SW 1271 (cell line): ENCODE data around the gene GRAMD1B.

Source experiments
- DNase-seq, 2 experiments: peaks; one replicate each; lab custom pipeline; 2025; lab: John Stamatoyannopoulos, UW

Gene GRAMD1B

GRCh38 chr11:123429913-123430720 is at the start of gene GRAMD1B:
TSS of gene GRAMD1B (plus strand) at chr11:123430269. CDS start at chr11:123430793, 524 bp downstream.
- DNase-seq, result no peak

- DNase-seq, result no peak
Measured at GRCh38 chr11:123381149-123381548, 48.9 kb upstream of the GRAMD1B start.

GRCh38 chr11:123381817-123382554 is 48.1 kb upstream of the GRAMD1B start:
- no peak for DNase-seq

GRCh38 chr11:123382555-123383074 is 47.5 kb upstream of the GRAMD1B start:
- DNase-seq, result no peak

DNA sequence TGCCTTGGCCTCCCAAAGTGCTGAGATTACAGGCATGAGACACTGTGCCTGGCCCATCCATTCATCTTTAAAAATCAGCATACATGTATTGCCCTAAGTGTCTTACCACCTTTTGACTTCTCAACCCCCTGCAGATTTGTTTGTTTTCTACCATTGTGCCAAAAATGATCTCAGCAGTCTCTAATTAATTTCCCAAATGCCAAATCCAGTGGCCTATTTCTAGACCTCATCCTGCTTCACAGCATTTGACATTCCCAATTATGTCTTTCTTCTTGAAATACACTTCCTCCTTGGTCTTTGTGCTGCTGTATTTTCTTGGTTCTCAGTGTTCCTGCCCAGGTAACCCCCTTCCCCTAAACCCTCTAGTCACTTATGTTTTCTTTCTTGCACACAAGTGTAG is 46.0 kb upstream of the GRAMD1B start:
- no peak for DNase-seq

- no peak for DNase-seq
Measured at GRCh38 chr11:123386796-123387510, 43.1 kb upstream of the GRAMD1B start.

DNA sequence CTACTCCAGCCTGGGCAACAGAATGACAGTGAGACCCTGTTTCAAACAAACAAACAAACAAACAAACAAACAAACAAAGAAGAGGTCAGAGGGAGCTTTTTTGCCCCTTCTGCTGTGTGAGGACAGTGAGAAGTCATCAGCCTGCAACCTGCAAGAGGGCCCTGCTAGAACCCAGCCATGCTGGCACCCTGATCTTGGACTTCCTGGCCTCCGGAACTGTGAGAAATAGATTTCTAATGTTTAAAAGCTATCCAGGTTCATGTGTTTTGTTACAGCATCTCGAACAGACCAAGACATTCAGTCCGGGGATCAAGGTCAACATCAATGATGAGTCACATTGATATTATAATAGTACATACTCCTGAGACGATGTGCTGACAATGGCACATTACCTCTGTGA is 41.4 kb upstream of the GRAMD1B start:
- DNase-seq, result no peak

DNA sequence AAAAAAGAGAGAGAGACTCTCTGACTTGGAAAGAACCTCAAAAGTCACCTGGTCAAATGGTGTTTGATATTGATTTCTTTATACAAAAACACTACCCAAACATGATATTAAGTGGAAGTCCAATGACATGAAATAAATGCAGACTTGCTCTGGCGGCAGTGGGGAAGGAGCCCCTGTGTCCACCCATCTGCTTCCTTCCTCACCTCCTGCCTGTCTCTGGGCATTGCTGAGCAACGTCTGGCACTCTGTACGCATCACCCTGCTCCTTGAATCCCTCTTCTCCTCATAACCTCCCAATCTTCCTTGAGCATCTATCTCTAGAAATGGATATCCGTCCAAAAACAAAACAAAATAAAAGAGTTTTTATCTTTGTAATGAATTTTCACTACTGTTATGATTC is 39.9 kb upstream of the GRAMD1B start:
- no peak for DNase-seq

DNA sequence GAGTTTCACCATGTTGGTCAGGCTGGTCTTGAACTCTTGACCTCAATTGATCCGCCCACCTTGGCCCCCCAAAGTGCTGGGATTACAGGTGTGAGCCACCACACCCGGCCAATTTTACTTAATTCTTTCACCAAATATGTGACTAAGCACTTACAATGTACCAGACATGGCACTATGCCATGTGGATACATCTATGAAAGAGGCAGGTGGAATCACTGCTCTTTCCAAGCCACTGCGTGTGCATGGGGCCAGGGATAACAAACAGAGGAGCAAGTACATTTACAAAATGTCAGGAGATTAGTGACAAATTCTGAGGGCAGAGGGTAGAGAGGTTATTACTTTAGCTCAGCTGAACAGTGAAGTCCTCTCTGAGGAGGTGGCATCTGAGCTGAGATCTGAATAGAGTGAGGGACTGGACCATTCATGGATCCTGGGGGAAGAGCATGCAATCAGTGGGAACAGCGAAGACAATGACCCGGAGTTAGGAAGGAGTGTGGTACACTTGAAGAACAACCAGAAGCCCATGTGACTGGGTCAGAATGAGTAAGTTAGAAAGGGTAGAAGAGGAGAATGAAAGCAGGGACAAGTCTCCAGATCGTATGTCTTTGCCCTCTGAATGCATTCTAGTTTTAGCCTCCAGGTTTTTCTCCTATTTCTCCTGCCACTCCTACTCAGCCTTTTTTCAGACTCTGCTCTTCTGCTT is 38.3 kb upstream of the GRAMD1B start:
- no peak for DNase-seq

DNA sequence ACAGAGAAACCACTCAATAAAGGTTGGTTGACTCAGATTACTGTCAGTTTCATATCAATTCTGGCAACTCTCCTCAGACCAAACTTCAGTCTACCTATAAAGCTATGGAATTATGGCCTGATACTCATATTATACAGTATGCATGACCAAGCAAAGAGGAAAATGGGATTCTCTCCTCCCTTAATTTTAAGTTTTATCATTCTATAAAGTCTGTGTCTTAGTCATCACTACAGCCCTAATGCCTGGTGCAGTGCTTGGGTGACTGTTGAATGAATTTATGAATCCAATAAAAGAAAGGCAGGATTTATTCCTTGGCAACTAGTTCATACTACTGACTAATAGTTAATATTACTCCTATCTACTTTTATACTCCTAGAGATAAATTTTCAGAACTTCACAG is 37.6 kb upstream of the GRAMD1B start:
- no peak for DNase-seq

DNA sequence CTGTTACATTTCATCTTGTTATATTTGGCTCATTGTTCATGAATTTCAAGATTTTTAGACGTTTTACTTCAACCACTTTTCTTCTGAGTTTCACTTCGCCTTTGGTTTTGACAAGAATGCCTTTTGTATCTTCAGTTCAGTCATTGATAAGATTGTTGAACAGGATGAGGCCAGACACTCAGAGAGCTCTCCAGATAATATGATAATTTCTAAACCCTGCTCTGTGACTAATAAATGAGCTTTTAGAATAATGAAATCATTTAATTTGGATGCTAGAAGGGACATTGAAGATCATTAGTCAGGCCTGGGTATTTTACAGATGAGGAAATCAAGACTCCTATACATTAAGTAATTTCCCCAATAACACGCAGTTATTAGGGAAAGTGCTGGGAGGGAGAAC is 37.2 kb upstream of the GRAMD1B start:
- no peak for DNase-seq

DNA sequence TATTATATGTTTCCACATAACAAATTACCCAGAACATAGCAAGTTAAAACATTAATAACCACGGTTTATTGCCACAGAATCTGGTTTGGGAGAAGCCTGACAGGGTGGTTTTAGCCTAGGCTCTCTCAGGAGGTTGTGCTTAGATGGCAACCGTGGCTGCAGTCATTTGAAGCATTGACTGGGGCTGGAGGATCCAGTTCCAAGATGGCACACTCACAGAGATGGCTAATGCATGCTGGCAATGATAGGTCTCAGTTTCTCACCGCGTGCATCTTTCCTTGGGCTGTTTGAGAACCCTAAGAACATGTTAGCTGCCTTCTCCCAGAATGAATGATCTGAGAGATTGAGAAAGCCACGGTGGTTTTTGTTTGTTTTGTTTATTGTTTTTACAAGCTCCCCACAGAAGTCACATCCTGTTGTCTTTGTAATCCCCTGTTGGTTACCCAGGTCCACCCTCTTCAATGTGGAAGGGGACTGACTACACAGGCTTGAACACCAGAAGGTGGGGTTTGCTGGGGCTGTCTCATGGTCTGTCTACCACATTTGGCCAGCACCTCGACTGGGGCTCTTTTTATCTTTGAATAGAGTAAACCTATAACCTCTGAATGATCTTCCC is 36.6 kb upstream of the GRAMD1B start:
- DNase-seq, result no peak

DNA sequence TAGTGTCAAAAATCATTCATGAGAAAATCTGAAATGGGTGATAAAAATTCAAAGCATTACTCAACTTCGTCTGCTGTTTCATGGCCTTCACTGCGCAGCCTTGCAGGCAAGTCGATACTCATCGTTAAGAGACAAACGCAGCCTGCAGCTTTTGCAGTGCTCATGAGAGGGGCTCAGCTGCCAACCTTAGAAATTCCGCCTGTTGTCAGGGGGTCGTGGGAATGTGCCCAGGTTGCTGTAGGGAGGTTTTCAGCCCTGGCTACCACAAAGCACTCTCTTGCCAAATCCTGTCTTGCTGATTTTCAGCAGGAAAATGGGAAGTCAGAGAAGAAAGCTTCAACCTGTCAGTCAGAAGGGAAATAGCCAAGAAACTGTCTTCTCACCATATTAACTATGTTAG is 25.4 kb upstream of the GRAMD1B start:
- DNase-seq, result no peak

- no peak for DNase-seq
Measured at GRCh38 chr11:123405123-123405592, 24.9 kb upstream of the GRAMD1B start.

- no peak for DNase-seq
Measured at GRCh38 chr11:123406441-123407129, 23.5 kb upstream of the GRAMD1B start.

DNA sequence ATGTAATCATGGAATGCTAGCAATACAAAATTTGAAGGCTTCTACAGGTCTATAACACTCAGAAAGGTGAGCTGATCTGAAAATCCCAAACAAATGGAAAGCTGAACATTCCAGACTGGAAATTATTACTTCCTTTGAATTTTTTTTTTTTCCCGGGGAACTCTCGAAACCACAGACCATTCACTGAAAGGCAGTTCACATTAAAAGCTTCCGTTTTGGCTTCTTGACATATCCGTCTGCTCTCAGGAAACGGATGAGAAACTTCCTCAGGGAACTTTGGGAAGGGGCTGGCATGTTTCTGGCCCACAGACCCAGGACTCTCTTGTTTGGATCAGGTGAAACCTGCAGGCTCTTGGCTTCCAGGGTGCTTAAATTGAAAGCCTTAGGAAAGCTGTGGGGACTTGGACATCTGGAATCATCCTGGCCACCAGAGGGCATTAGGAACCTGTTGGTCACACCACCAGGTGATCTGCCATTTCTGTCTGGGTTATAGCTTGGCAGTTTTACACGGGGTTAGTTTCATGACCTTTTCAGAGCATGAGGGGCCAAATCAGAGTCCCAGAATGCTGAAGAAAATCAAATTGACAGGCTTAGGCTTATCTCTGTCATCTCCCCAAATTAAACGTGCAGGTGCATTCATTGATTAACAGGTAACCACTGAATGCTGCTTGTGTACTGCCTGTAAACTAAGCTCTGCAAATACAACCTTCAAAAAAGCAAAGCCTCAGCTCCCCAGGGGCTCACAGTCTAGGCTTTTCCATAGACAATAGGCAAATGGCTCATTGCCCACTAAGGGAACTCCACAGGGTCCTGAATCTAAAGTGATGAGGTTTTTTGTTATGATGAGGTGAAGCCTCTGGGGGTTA is 22.7 kb upstream of the GRAMD1B start:
- DNase-seq, result peak in 1 of 2 experiments; percentile 41

- DNase-seq, result no peak
Measured at GRCh38 chr11:123407996-123408597, 22.0 kb upstream of the GRAMD1B start.

DNA sequence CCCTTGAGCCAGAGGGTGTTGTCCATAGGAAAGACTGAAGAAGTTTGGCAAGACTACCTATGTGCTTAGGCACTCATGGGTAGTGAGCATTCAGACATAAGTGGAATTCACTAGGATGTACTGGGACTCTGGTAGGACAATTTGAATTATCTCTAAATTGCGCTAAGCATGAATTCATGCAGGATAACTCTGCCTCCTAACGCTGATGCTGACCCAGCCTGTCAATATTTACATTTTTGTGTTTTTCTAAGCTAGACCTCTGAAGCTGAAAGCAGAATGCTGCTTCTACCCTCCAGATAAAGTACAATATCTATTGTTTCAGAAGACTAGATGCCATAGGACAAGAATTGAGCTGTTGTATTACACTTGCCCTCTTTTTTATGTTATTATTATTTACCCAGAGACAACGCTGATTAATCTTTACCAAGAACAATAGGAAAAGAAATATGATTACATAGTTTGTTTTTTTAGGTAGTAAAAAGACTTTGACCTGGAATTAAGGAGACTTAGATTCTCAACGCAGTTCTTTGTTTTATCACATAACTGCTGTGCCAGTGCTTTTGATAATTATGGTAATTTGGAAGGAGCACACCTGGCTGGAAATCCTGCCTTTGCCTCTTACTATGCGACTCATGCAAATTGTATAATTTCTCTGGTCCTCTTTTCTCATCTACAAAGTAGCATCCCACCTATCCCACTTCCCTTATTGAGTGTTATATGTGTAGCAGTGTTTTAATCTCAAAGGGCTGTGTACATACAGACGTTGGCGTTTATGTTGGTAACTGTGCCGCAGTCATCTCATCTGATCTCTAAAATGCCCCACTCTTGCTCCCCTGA is 21.2 kb upstream of the GRAMD1B start:
- DNase-seq, result no peak
